Fibroblast of the aortic adventitia (primary cell): Measurements from ENCODE around the gene TTC32. TPM values are rescaled to one million over a fixed set of nuclear protein-coding genes. Genes with fewer than 3 reads are reported as not detected.
A peak's percentile ranks its signal among the peaks of the same experiment; 100 is the strongest.

Experiments
- DNase-seq: peaks from one replicate; pipeline ENCODE4 v3.0.0-alpha.2; 2010; ENCODE audit warnings: low read depth
- H3K4me3 ChIP-seq: 2 replicates; pipeline ENCODE4 v1.5.1; 2011; ENCODE audit warnings: low read depth, mild to moderate bottlenecking, control low read depth, low read length, moderate library complexity
- total RNA-seq: library from RNA; depleted of rRNA; stranded (reverse); fragments of >200 nt; gene quantifications from 2 replicates; pipeline ENCODE4 v1.2.3, GENCODE V29; 2012; ENCODE audit warnings: low replicate concordance
- TF ChIP-seq, protein P1 (sequence below): IDR thresholded peaks from 2 replicates; pipeline ENCODE4 v1.5.1; 2011; ENCODE audit warnings: mild to moderate bottlenecking, low read length, control low read depth, inconsistent platforms; ENCODE audit not compliant: insufficient read depth

Gene TTC32
- total RNA-seq, 1 donor = 9.3 TPM

DNA sequence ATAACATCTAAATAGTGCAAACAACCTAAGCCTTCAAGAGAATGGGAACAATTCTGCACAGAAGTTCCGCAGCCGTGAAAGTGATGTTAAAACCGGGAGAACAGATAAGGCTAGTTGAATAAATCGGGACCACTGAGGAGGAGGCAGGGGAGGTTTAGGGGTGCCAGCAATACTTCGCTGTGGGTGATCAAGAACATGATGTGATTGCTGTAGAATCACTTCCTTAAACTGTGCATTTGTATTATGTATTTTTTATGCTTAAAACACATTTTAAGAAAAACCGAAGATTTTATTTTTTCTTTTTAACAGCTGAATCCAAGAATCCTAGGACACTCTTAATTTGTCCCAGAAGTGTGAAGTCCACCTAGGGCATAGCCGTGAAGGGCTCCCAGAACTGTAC lies 33.6 kb downstream of the TTC32 start:
- peak overlapping the region; percentile 57 for H3K4me3 ChIP-seq
- TF ChIP-seq, protein P1, sequence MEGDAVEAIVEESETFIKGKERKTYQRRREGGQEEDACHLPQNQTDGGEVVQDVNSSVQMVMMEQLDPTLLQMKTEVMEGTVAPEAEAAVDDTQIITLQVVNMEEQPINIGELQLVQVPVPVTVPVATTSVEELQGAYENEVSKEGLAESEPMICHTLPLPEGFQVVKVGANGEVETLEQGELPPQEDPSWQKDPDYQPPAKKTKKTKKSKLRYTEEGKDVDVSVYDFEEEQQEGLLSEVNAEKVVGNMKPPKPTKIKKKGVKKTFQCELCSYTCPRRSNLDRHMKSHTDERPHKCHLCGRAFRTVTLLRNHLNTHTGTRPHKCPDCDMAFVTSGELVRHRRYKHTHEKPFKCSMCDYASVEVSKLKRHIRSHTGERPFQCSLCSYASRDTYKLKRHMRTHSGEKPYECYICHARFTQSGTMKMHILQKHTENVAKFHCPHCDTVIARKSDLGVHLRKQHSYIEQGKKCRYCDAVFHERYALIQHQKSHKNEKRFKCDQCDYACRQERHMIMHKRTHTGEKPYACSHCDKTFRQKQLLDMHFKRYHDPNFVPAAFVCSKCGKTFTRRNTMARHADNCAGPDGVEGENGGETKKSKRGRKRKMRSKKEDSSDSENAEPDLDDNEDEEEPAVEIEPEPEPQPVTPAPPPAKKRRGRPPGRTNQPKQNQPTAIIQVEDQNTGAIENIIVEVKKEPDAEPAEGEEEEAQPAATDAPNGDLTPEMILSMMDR = no peak
- DNase-seq = no peak

- TF ChIP-seq, protein P1 = no peak
- no peak overlapping the region for H3K4me3 ChIP-seq
- DNase-seq = no peak
Observed at GRCh38 chr2:19866771-19867170, 35.0 kb downstream of the TTC32 start.

- TF ChIP-seq, protein P1 = no peak
- no peak overlapping the region for H3K4me3 ChIP-seq
- no peak for DNase-seq
Observed at GRCh38 chr2:19865151-19865550, 36.6 kb downstream of the TTC32 start.

- no peak for DNase-seq
- TF ChIP-seq, protein P1 = no peak
- no peak overlapping the region for H3K4me3 ChIP-seq
Observed at GRCh38 chr2:19864381-19864780, 37.4 kb downstream of the TTC32 start.

GRCh38 chr2:19863303-19864041 lies 38.3 kb downstream of the TTC32 start:
- peak overlapping the region; percentile 22 for H3K4me3 ChIP-seq
- peak; percentile 59 for DNase-seq
- TF ChIP-seq, protein P1 = peak; percentile 83

DNA sequence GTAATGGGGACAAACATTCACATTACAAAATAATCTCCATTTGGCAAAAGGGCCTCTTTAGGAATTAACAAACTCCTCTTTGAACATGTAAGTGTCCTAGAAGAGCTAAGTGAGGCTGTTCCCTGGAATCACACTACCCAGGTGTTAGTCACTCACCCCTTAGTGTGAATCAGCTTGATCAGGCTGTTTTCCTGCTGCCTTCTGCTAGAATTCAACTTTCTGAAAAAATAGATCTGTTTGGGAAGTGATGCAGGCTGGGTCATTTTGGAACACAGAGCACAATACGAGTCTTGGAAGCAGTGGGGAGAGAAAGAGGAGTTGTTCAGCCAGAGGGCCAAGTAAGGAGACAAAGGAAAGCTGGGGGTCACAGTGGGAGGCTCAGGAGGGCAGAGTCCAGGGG lies 40.0 kb downstream of the TTC32 start:
- TF ChIP-seq, protein P1 = no peak
- peak; percentile 51 for DNase-seq

GRCh38 chr2:19860022-19860421 lies 41.8 kb downstream of the TTC32 start:
- no peak overlapping the region for H3K4me3 ChIP-seq
- TF ChIP-seq, protein P1 = no peak
- no peak for DNase-seq

More for the DNA sequence above, 40.0 kb downstream of the TTC32 start:
- H3K4me3 ChIP-seq = no peak overlapping the region
